K562 (cell line): ENCODE measurements around the gene CYB5R4. TPM values are rescaled to one million over a fixed set of nuclear protein-coding genes. Genes with fewer than 3 reads are reported as not detected.

Experiments used
- ARID2 ChIP-seq: fragments of 450-650 bp; IDR thresholded peaks from 2 replicates; pipeline ENCODE4 v1.6.1; 2017; ENCODE audit warnings: antibody characterized with exemption, mild to moderate bottlenecking
- CBX3 ChIP-seq, 2 experiments: IDR thresholded peaks; 1 replicate in 1 of 2; 2 replicates in 1 of 2; pipeline ENCODE4 v1.6.1; 2012; ENCODE audit warnings: inconsistent platforms in 2 of 2, low read length in 2 of 2, borderline replicate concordance in 1 of 2, control low read depth in 1 of 2
- CBX5 ChIP-seq: IDR thresholded peaks from 2 replicates; pipeline ENCODE4 v1.6.1; 2014; ENCODE audit warnings: low read depth, borderline replicate concordance
- ELF1 ChIP-seq: fragments of 200-800 bp; sonication (Bioruptor generic); IDR thresholded peaks from 2 replicates; pipeline ENCODE4 v1.6.1; 2016; ENCODE audit warnings: missing genetic modification characterization, missing compliant biosample characterization
- ELF4 ChIP-seq: fragments of 450-650 bp; formaldehyde crosslinking; IDR thresholded peaks from 2 replicates; pipeline ENCODE4 v1.4.0; 2022; ENCODE audit warnings: missing genetic modification characterization
- HCFC1 ChIP-seq: IDR thresholded peaks from 2 replicates; pipeline ENCODE4 v1.6.1; 2012; ENCODE audit warnings: low read depth, low read length, improper control_type of control experiment
- HMG20B ChIP-seq: fragments of 250-450 bp; sonication (Bioruptor Pico); IDR thresholded peaks from 2 replicates; pipeline ENCODE4 v1.5.0; 2021; ENCODE audit warnings: mild to moderate bottlenecking
- KLF10 ChIP-seq: fragments of 250-450 bp; sonication (Bioruptor Pico); IDR thresholded peaks from 2 replicates; pipeline ENCODE4 v1.6.1; 2021; ENCODE audit warnings: matching md5 sums
- MAFK ChIP-seq: IDR thresholded peaks from 2 replicates; pipeline ENCODE4 v1.6.1; 2011; ENCODE audit warnings: low read length, improper control_type of control experiment
- NR4A1 ChIP-seq, 2 experiments: fragments of 250-450 bp in 1 of 2; fragments of 450-650 bp in 1 of 2; sonication (Bioruptor Pico) in 1 of 2; IDR thresholded peaks; 2 replicates each; pipeline versions ENCODE4 v1.4.0 to v1.6.1; 2016 to 2020; ENCODE audit warnings: mild to moderate bottlenecking in 2 of 2, missing compliant biosample characterization in 1 of 2, missing genetic modification characterization in 1 of 2, moderate library complexity in 1 of 2
- NRF1 ChIP-seq, 2 experiments: fragments of 450-650 bp; IDR thresholded peaks in 1 of 2; conservative IDR thresholded peaks in 1 of 2; 2 replicates each; pipeline ENCODE4 v1.6.1; 2014; ENCODE audit warnings: mild to moderate bottlenecking in 2 of 2
- SIRT6 ChIP-seq: IDR thresholded peaks from one replicate; pipeline ENCODE4 v1.6.1; 2012; ENCODE audit warnings: low read depth, mild to moderate bottlenecking, control low read depth, inconsistent platforms, low read length, moderate library complexity
- SMARCB1 ChIP-seq: IDR thresholded peaks from 2 replicates; pipeline ENCODE4 v1.6.1; 2011; ENCODE audit warnings: improper control_type of control experiment, low read depth; ENCODE audit not compliant: insufficient read length
- SMARCE1 ChIP-seq: fragments of 450-650 bp; IDR thresholded peaks from 2 replicates; pipeline ENCODE4 v1.7.1; 2016; ENCODE audit warnings: mild to moderate bottlenecking
- ZC3H8 ChIP-seq: fragments of 450-650 bp; IDR thresholded peaks from 2 replicates; pipeline ENCODE4 v1.6.1; 2017
- ZNF165 ChIP-seq: fragments of 250-450 bp; sonication (Bioruptor Pico); IDR thresholded peaks from 2 replicates; pipeline ENCODE4 v1.4.0; 2020; ENCODE audit warnings: borderline replicate concordance
- ZNF444 ChIP-seq: fragments of 250-450 bp; sonication (Bioruptor Pico); IDR thresholded peaks from 2 replicates; pipeline ENCODE4 v1.4.0; 2020; ENCODE audit warnings: mild to moderate bottlenecking, moderate library complexity
- ZNF445 ChIP-seq: fragments of 250-450 bp; sonication (Bioruptor Pico); IDR thresholded peaks from 2 replicates; pipeline ENCODE4 v1.4.0; 2020; ENCODE audit warnings: low read depth, mild to moderate bottlenecking, moderate library complexity
- polyA plus RNA-seq, 8 experiments: library from polyadenylated mRNA; depleted of rRNA in 4 of 8; stranded (reverse) in 5 of 8; unstranded in 3 of 8; fragments of >200 nt; fragmentation: Nextera tagmentation in 2 of 8; fragmentation: Illumina TruSeq in 1 of 8; extraction: Ambion mirVana in 2 of 8; extraction: Trizol in 1 of 8; gene quantifications; 2 replicates each; pipeline versions ENCODE4 v1.2.1 to v1.2.3, GENCODE V29; 2011 to 2014; ENCODE audit warnings: inconsistent platforms in 1 of 8, missing spikeins in 1 of 8
- total RNA-seq, 7 experiments: library from RNA; depleted of rRNA in 6 of 7; stranded (reverse); fragments of >200 nt in 6 of 7; fragmentation: Illumina TruSeq in 2 of 7; extraction: Trizol in 2 of 7; gene quantifications; 2 replicates each; pipeline versions ENCODE4 v1.2.1 to v1.2.3, GENCODE V29; 2011 to 2021; ENCODE audit warnings: low replicate concordance in 1 of 7
- TF ChIP-seq, protein P1 (sequence below), 3 experiments: fragments of 200-800 bp in 1 of 3; fragments of 250-450 bp in 1 of 3; fragments of 450-650 bp in 1 of 3; sonication (Bioruptor Pico) in 1 of 3; sonication (Bioruptor generic) in 1 of 3; formaldehyde crosslinking in 1 of 3; IDR thresholded peaks; 2 replicates each; pipeline versions ENCODE4 v1.6.1 to v1.8.0; 2016 to 2022; ENCODE audit warnings: mild to moderate bottlenecking in 2 of 3, missing genetic modification characterization in 2 of 3, missing compliant biosample characterization in 1 of 3, moderate library complexity in 1 of 3
- TF ChIP-seq, protein P2 (sequence below): fragments of 450-650 bp; formaldehyde crosslinking; IDR thresholded peaks from 2 replicates; pipeline ENCODE4 v1.4.0; 2022; ENCODE audit warnings: mild to moderate bottlenecking, moderate library complexity
- TF ChIP-seq, protein P3 (sequence below): fragments of 450-650 bp; formaldehyde crosslinking; conservative IDR thresholded peaks from 2 replicates; pipeline ENCODE4 v1.4.0; 2022; ENCODE audit warnings: mild to moderate bottlenecking, missing genetic modification characterization
- TF ChIP-seq, protein P4 (sequence below), 2 experiments: fragments of 450-650 bp in 1 of 2; sonication (generic) in 1 of 2; formaldehyde crosslinking; conservative IDR thresholded peaks; 2 replicates each; pipeline versions ENCODE4 v1.4.0 to v1.8.1; 2020 to 2022; ENCODE audit warnings: mild to moderate bottlenecking in 1 of 2, missing genetic modification reagents in 1 of 2

Gene CYB5R4
- total and polyA plus RNA-seq, 9 of the 15 experiments (the other 6 are each of a cell fraction or from before 2014, with no cell fraction given) = 5.9 to 23.1 (median 19.0) TPM

DNA sequence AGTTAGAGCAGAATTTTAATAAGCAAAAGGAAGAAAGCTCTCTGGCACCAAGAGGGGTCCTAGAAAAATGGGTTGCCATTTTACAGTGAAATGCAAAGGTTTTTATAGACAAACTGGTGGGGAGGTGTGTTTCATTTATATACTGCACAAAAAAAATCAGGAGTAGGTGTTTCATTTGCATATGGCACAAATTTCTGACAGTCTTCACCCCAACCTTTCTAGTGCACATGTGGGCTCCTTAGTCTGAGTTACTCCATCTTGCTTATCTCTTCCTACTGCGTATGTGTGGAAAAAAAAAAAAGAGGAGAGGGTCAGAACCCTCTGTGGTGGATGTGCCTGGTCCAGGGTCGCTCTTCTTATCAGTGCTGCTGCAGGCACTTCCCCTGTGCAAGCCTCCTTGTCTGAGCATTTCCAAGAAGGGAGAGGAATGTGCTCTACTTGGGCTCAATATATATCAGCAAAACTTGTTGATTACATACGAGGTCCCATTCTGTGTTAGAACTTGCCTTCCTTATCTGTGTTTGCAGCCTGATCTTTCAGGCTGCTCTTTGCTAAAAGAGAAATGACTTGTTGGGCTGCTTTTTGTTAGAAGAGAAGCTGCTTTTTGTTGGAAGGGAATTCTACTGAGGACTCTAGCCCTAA is 115.0 kb downstream of the CYB5R4 start (continued):
- TF ChIP-seq, protein P1, sequence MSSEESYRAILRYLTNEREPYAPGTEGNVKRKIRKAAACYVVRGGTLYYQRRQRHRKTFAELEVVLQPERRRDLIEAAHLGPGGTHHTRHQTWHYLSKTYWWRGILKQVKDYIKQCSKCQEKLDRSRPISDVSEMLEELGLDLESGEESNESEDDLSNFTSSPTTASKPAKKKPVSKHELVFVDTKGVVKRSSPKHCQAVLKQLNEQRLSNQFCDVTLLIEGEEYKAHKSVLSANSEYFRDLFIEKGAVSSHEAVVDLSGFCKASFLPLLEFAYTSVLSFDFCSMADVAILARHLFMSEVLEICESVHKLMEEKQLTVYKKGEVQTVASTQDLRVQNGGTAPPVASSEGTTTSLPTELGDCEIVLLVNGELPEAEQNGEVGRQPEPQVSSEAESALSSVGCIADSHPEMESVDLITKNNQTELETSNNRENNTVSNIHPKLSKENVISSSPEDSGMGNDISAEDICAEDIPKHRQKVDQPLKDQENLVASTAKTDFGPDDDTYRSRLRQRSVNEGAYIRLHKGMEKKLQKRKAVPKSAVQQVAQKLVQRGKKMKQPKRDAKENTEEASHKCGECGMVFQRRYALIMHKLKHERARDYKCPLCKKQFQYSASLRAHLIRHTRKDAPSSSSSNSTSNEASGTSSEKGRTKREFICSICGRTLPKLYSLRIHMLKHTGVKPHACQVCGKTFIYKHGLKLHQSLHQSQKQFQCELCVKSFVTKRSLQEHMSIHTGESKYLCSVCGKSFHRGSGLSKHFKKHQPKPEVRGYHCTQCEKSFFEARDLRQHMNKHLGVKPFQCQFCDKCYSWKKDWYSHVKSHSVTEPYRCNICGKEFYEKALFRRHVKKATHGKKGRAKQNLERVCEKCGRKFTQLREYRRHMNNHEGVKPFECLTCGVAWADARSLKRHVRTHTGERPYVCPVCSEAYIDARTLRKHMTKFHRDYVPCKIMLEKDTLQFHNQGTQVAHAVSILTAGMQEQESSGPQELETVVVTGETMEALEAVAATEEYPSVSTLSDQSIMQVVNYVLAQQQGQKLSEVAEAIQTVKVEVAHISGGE (CRISPR knock-in tag; IDR thresholded peaks at IDR 0.05) = peak in 1 of 3 experiments; percentile 85; a peak in 2 of 6 replicates
- TF ChIP-seq HMG20B (CRISPR knock-in tag) (no peak), ZNF445 (CRISPR knock-in tag) (peak; percentile 63; the same call in 1 of the 2 replicates), ELF4 (CRISPR knock-in tag) (peak; percentile 94), ARID2 (no peak), ZNF165 (CRISPR knock-in tag) (peak; percentile 94), NR4A1 (CRISPR knock-in tag; IDR thresholded peaks at IDR 0.05) (no peak), NR4A1 (tag; IDR thresholded peaks at IDR 0.05) (peak; percentile 99), SMARCE1 (peak; percentile 99), ZC3H8 (no peak), ZNF444 (CRISPR knock-in tag) (peak; percentile 76), MAFK (peak; percentile 56), SMARCB1 (peak; percentile 75), ELF1 (tag) (peak; percentile 52; the same call in 1 of the 2 replicates), SIRT6 (no peak), CBX5 (0 out of 2 replicates have a peak, but pooled peaks have one; percentile 56), NRF1 (conservative IDR thresholded peaks at IDR 0.05 in 1 of 2, IDR thresholded peaks at IDR 0.05 in 1 of 2) (peak; percentile 47 to 55), HCFC1 (peak; percentile 19; the same call in 1 of the 2 replicates), CBX3 (IDR thresholded peaks at IDR 0.05; ENCODE audit: borderline replicate concordance in 1 of 2, low read length in 2 of 2) (peak in 1 of 2 experiments; percentile 97; a peak in 2 of 3 replicates), KLF10 (CRISPR knock-in tag) (no peak)
- TF ChIP-seq, protein P2, sequence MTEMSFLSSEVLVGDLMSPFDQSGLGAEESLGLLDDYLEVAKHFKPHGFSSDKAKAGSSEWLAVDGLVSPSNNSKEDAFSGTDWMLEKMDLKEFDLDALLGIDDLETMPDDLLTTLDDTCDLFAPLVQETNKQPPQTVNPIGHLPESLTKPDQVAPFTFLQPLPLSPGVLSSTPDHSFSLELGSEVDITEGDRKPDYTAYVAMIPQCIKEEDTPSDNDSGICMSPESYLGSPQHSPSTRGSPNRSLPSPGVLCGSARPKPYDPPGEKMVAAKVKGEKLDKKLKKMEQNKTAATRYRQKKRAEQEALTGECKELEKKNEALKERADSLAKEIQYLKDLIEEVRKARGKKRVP (CRISPR knock-in tag) = peak; percentile 93
- TF ChIP-seq, protein P3, sequence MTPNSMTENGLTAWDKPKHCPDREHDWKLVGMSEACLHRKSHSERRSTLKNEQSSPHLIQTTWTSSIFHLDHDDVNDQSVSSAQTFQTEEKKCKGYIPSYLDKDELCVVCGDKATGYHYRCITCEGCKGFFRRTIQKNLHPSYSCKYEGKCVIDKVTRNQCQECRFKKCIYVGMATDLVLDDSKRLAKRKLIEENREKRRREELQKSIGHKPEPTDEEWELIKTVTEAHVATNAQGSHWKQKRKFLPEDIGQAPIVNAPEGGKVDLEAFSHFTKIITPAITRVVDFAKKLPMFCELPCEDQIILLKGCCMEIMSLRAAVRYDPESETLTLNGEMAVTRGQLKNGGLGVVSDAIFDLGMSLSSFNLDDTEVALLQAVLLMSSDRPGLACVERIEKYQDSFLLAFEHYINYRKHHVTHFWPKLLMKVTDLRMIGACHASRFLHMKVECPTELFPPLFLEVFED (CRISPR knock-in tag) = no peak
- TF ChIP-seq, protein P4, sequence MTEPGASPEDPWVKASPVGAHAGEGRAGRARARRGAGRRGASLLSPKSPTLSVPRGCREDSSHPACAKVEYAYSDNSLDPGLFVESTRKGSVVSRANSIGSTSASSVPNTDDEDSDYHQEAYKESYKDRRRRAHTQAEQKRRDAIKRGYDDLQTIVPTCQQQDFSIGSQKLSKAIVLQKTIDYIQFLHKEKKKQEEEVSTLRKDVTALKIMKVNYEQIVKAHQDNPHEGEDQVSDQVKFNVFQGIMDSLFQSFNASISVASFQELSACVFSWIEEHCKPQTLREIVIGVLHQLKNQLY (CRISPR knock-in tag; conservative IDR thresholded peaks at IDR 0.05) = no peak
